Motor neuron (in vitro differentiated cells): ENCODE measurements around the gene DUS2. TPM values are rescaled to one million over a fixed set of nuclear protein-coding genes. Genes with fewer than 3 reads are reported as not detected.

Experiments
- ATAC-seq, 8 experiments: fragments of 200-7000 bp; cut with Tn5 transposase; replicated peaks in 6 of 8; 2 replicates each; pipeline ENCODE4 v1.8.0; 2021; ENCODE audit warnings: mild to moderate bottlenecking in 8 of 8, moderate library complexity in 8 of 8
- H3K27ac ChIP-seq, 2 donors: fragments of 250-450 bp; sonication (Bioruptor Pico); 2 replicates each; pipeline ENCODE4 v1.9.0; 2021; ENCODE audit warnings: antibody characterized with exemption in 2 of 2, mild to moderate bottlenecking in 2 of 2, moderate library complexity in 1 of 2
- H3K4me1 ChIP-seq, 2 donors: fragments of 250-450 bp; sonication (Bioruptor Pico); replicated peaks in 1 of 2; 2 replicates each; pipeline ENCODE4 v1.6.1; 2021; ENCODE audit warnings: antibody characterized with exemption in 2 of 2, mild to moderate bottlenecking in 2 of 2, moderate library complexity in 1 of 2
- H3K4me3 ChIP-seq, 5 donors: fragments of 250-450 bp; sonication (Bioruptor Pico); 2 replicates each; pipeline ENCODE4 v1.9.0; 2021; ENCODE audit warnings: antibody characterized with exemption in 5 of 5, mild to moderate bottlenecking in 5 of 5, moderate library complexity in 4 of 5
- WGBS, 10 experiments: fragments of 450-650 bp; shearing (Covaris generic); methylation state at CpG; one replicate each; pipeline ENCODE4 v1.0.0; 2022; 5-methylcytosine and 5-hydroxymethylcytosine counted together
- in situ Hi-C, 9 experiments: fragments of 400-800 bp; cut with MboI; loops; one replicate each; pipeline ENCODE4 v1.15.0; 2021; ENCODE audit warnings: low sequenced_read_pairs in 9 of 9, low pct_unique_long_range_greater_than_20kb in 2 of 9; ENCODE audit not compliant: unreplicated experiment in 9 of 9
- total RNA-seq, 8 experiments: library from RNA; unstranded; fragments of 300-600 nt; gene quantifications; 2 replicates each; pipeline versions ENCODE4 v1.2.3 to v1.2.4, GENCODE V29; 2022

The DUS2 gene
- 10 to 100 TPM in 7 of 8 experiments, 1 to 10 TPM in 1; 9.0 to 19.2 (median 12.8) TPM for total RNA-seq

GRCh38 chr16:68022728-68023537 lies at the start of gene DUS2, which contains the start of gene DDX28:
DUS2 (plus strand) TSS chr16:68023284; CDS start chr16:68038024, 14,740 bp downstream.
DDX28 (minus strand) TSS chr16:68023232; CDS start chr16:68023202, 30 bp downstream.
- WGBS, 10 experiments = 0 to 7% (median 0%) methylated on average over 1 to 11 of the region's 84 CpGs; no CpG with 5 or more reads in 3 of the 10 experiments
- Histone ChIP-seq H3K4me3 (peak within 1 kb of the TSS; percentile 86 to 100 (median 97)), H3K4me1 (peaks cover 14% of the 10 kb centered on the region in 2 donors), H3K27ac (peak within 1 kb of the TSS; percentile 89 to 90)
- peak; percentile 80 to 95 (median 92) for ATAC-seq
- in situ Hi-C loops = no loop called here

GRCh38 chr16:67975321-67976105 lies 47.6 kb upstream of the DUS2 start:
- in situ Hi-C loops = no loop called here
- H3K4me3 ChIP-seq = no peak overlapping the region
- H3K4me1 ChIP-seq = no peaks in the 10 kb centered on the region
- 0 to 80% (median 65%) methylated on average over 1 to 12 of the region's 14 CpGs; no CpG with 5 or more reads in 3 of the 10 experiments for WGBS, 10 experiments
- no peak overlapping the region for H3K27ac ChIP-seq
- ATAC-seq = no peak

GRCh38 chr16:67976205-67976604 lies 46.9 kb upstream of the DUS2 start:
- no peak overlapping the region for H3K4me3 ChIP-seq
- H3K4me1 ChIP-seq = no peaks in the 10 kb centered on the region
- in situ Hi-C loops = no loop called here
- 50% methylated on average over 1 of the region's 2 CpGs; no CpG with 5 or more reads in 9 of the 10 experiments for whole genome bisulfite sequencing, 10 experiments
- ATAC-seq = peak in 2 of 8 experiments; percentile 47 to 56
- no peak overlapping the region for H3K27ac ChIP-seq

GRCh38 chr16:67977005-67977404 lies 46.1 kb upstream of the DUS2 start:
- H3K4me1 ChIP-seq = no peaks in the 10 kb centered on the region
- in situ Hi-C loops = no loop called here
- no peak overlapping the region for H3K27ac ChIP-seq
- H3K4me3 ChIP-seq = no peak overlapping the region
- no peak for ATAC-seq
- 44% methylated on average over 5 of the region's 5 CpGs; no CpG with 5 or more reads in 9 of the 10 experiments for WGBS, 10 experiments

- no peak overlapping the region for H3K4me3 ChIP-seq
- no peaks in the 10 kb centered on the region for H3K4me1 ChIP-seq
- no peak for ATAC-seq
- WGBS, 10 experiments = 40 to 94% (median 76%) methylated on average over 1 to 8 of the region's 9 CpGs; no CpG with 5 or more reads in 5 of the 10 experiments
- no peak overlapping the region for H3K27ac ChIP-seq
- in situ Hi-C loops = no loop called here
These were observed 45.4 kb upstream of the DUS2 start for GRCh38 chr16:67977469-67978227.

GRCh38 chr16:67979955-67980678 lies 43.0 kb upstream of the DUS2 start, which contains the start of gene DPEP3:
DPEP3 (minus strand) TSS chr16:67980499; CDS start chr16:67980380, 119 bp downstream.
- in situ Hi-C loops = no loop called here
- no peak within 1 kb of the TSS for H3K27ac ChIP-seq
- WGBS, 10 experiments = 88 to 100% (median 90%) methylated on average over 1 to 22 of the region's 62 CpGs; no CpG with 5 or more reads in 7 of the 10 experiments
- H3K4me3 ChIP-seq = no peak within 1 kb of the TSS
- peaks cover 5 to 7% of the 10 kb centered on the region in 2 donors for H3K4me1 ChIP-seq
- ATAC-seq = no peak

- ATAC-seq = no peak
- in situ Hi-C loops = no loop called here
- Histone ChIP-seq H3K27ac (no peak overlapping the region), H3K4me3 (no peak overlapping the region), H3K4me1 (peaks cover 6 to 11% of the 10 kb centered on the region in 2 donors)
- WGBS, 10 experiments = 85 to 100% (median 94%) methylated on average over 2 to 9 of the region's 49 CpGs; no CpG with 5 or more reads in 5 of the 10 experiments
These were observed 40.9 kb upstream of the DUS2 start for GRCh38 chr16:67982011-67982696.

GRCh38 chr16:67986949-67987348 lies 36.1 kb upstream of the DUS2 start:
- ATAC-seq = no peak

GRCh38 chr16:67987460-67988160 lies 35.5 kb upstream of the DUS2 start:
- no peak for ATAC-seq
- WGBS, 10 experiments = 62 to 81% (median 80%) methylated on average over 1 to 4 of the region's 11 CpGs; no CpG with 5 or more reads in 7 of the 10 experiments
- Histone ChIP-seq H3K27ac (no peak overlapping the region), H3K4me1 (peaks cover 6 to 11% of the 10 kb centered on the region in 2 donors), H3K4me3 (no peak overlapping the region)
- in situ Hi-C loops = no loop called here

More at GRCh38 chr16:67986949-67987348, 36.1 kb upstream of the DUS2 start:
- in situ Hi-C loops = no loop called here
- peaks cover 6 to 11% of the 10 kb centered on the region in 2 donors for H3K4me1 ChIP-seq
- no peak overlapping the region for H3K27ac ChIP-seq
- WGBS, 10 experiments = 70 to 100% (median 84%) methylated on average over 1 to 4 of the region's 5 CpGs; no CpG with 5 or more reads in 2 of the 10 experiments
- H3K4me3 ChIP-seq = no peak overlapping the region

GRCh38 chr16:67988675-67989074 lies 34.4 kb upstream of the DUS2 start:
- no peak overlapping the region for H3K27ac ChIP-seq
- no peak for ATAC-seq
- in situ Hi-C loops = no loop called here
- peaks cover 6 to 11% of the 10 kb centered on the region in 2 donors for H3K4me1 ChIP-seq
- no peak overlapping the region for H3K4me3 ChIP-seq
- 27 to 100% (median 65%) methylated on average over 1 to 3 of the region's 3 CpGs for WGBS, 10 experiments
